ENCODE measurements around the gene SIAE. TPM values are rescaled to one million over a fixed set of nuclear protein-coding genes. Genes with fewer than 3 reads are reported as not detected.

Gene SIAE
- total and polyA plus RNA-seq, 4 donors: 18.7 to 37.1 (median 26.7) TPM

- H3K27ac ChIP-seq (ENCODE audit: low read depth in 1 of 2, low read length in 1 of 2): peak overlapping the region; percentile 55 to 88
- no peaks in the 10 kb centered on the region for H3K9me3 ChIP-seq (ENCODE audit: control insufficient read depth in 4 of 4, insufficient read depth in 3 of 4, low read length in 3 of 4)
- peak overlapping the region; percentile 63 to 66 for H3K9ac ChIP-seq (ENCODE audit: insufficient read depth in 1 of 2, low read length in 2 of 2)
- H3K27me3 ChIP-seq (ENCODE audit: control insufficient read depth in 3 of 3, insufficient read depth in 3 of 3, low read length in 2 of 3): no peaks in the 10 kb centered on the region
- 34 to 37% methylated on average over 18 of the region's 18 CpGs for WGBS, 2 donors
- no peak for TF ChIP-seq CTCF (IDR thresholded peaks at IDR 0.05; ENCODE audit: control extremely low read depth, extremely low read depth)
- peaks cover 0 to 24% (median 3%) of the 10 kb centered on the region in 5 donors for H3K4me1 ChIP-seq (ENCODE audit: control insufficient read depth in 5 of 5, insufficient read depth in 5 of 5, low read length in 5 of 5)
- H3K36me3 ChIP-seq (ENCODE audit: control insufficient read depth in 4 of 4, insufficient read depth in 4 of 4, low read length in 4 of 4): no peaks in the 10 kb centered on the region
- no peak for DNase-seq
- no peak for ATAC-seq (ENCODE audit: insufficient read depth, low FRiP score)
- H3K4me3 ChIP-seq: peak overlapping the region; percentile 58
Observed at GRCh38 chr11:124674168-124674517, 604 bp upstream of the SIAE start.

GRCh38 chr11:124672536-124673215 lies 863 bp downstream of the SIAE start:
- Histone ChIP-seq H3K9ac (ENCODE audit: insufficient read depth in 1 of 2, low read length in 2 of 2) (peak overlapping the region; percentile 67 to 89), H3K27me3 (ENCODE audit: control insufficient read depth in 3 of 3, insufficient read depth in 3 of 3, low read length in 2 of 3) (no peaks in the 10 kb centered on the region), H3K27ac (ENCODE audit: low read depth in 1 of 2, low read length in 1 of 2) (peak overlapping the region in 1 of 2 donors; percentile 80), H3K4me1 (ENCODE audit: control insufficient read depth in 5 of 5, insufficient read depth in 5 of 5, low read length in 5 of 5) (peaks cover 0 to 22% (median 3%) of the 10 kb centered on the region in 5 donors), H3K36me3 (ENCODE audit: control insufficient read depth in 4 of 4, insufficient read depth in 4 of 4, low read length in 4 of 4) (no peaks in the 10 kb centered on the region), H3K4me3 (peak overlapping the region; percentile 40), H3K9me3 (ENCODE audit: control insufficient read depth in 4 of 4, insufficient read depth in 3 of 4, low read length in 3 of 4) (no peaks in the 10 kb centered on the region)
- 40 to 52% methylated on average over 7 of the region's 7 CpGs for WGBS, 2 donors
- no peak for TF ChIP-seq CTCF (IDR thresholded peaks at IDR 0.05; ENCODE audit: control extremely low read depth, extremely low read depth)
- ATAC-seq (ENCODE audit: insufficient read depth, low FRiP score) (no peak), DNase-seq (no peak)

- H3K9me3 ChIP-seq (ENCODE audit: control insufficient read depth in 4 of 4, insufficient read depth in 3 of 4, low read length in 3 of 4): no peaks in the 10 kb centered on the region
- 26 to 41% methylated on average over 3 of the region's 3 CpGs for WGBS, 2 donors
- H3K27ac ChIP-seq (ENCODE audit: low read depth in 1 of 2, low read length in 1 of 2): peak overlapping the region in 1 of 2 donors; percentile 15
- TF ChIP-seq CTCF (IDR thresholded peaks at IDR 0.05; ENCODE audit: control extremely low read depth, extremely low read depth): no peak
- H3K4me3 ChIP-seq: no peak overlapping the region
- ATAC-seq (ENCODE audit: insufficient read depth, low FRiP score): no peak
- peaks cover 0 to 14% (median 2%) of the 10 kb centered on the region in 5 donors for H3K4me1 ChIP-seq (ENCODE audit: control insufficient read depth in 5 of 5, insufficient read depth in 5 of 5, low read length in 5 of 5)
- DNase-seq: no peak
- H3K9ac ChIP-seq (ENCODE audit: insufficient read depth in 1 of 2, low read length in 2 of 2): no peak overlapping the region
- no peaks in the 10 kb centered on the region for H3K27me3 ChIP-seq (ENCODE audit: control insufficient read depth in 3 of 3, insufficient read depth in 3 of 3, low read length in 2 of 3)
- H3K36me3 ChIP-seq (ENCODE audit: control insufficient read depth in 4 of 4, insufficient read depth in 4 of 4, low read length in 4 of 4): peaks cover 0 to 4% (median 0%) of the 10 kb centered on the region in 4 donors
Observed at GRCh38 chr11:124670732-124671131, 2.8 kb downstream of the SIAE start.

Measured in lung (tissue), 12 donors.